ENCODE results near the gene PTPRN.
A peak's percentile ranks its signal among the peaks of the same experiment; 100 is the strongest.
"Not testable (repeated sequence)": the region's sequence is repeated elsewhere in the genome, so short reads cannot be mapped to it uniquely, and the experiment has no call there.

Gene PTPRN

DNA sequence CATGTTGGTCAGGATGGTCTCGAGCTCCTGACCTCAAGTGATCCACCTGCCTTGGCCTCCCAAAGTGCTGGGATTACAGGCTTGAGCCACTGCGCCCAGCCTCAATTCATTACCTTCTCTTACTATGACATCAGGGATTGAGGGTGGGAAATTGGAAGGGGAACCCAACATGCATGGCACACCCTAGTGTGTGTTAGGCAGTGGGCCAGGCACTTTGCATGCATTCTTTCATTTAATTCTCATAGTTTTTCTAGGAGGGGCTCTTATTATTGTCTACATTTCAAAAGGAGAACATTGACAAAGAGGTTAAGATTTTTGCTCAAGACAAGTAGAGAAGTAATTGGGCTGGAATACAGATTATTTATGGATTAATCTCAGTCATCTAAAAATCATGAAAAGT is 40.9 kb downstream of the PTPRN start:
- DNase-seq (ENCODE audit: low read depth) = no peak

- DNase-seq (ENCODE audit: low read depth) = no peak
These were observed 42.3 kb downstream of the PTPRN start for GRCh38 chr2:219266886-219267285.

GRCh38 chr2:219266232-219266631 is 43.0 kb downstream of the PTPRN start:
- no peak for DNase-seq (ENCODE audit: low read depth)

- DNase-seq (ENCODE audit: low read depth) = no peak
These were observed 48.0 kb downstream of the PTPRN start for GRCh38 chr2:219261024-219261855.

GRCh38 chr2:219258942-219259341 is 50.3 kb downstream of the PTPRN start:
- not testable (repeated sequence) for DNase-seq (ENCODE audit: low read depth)

DNA sequence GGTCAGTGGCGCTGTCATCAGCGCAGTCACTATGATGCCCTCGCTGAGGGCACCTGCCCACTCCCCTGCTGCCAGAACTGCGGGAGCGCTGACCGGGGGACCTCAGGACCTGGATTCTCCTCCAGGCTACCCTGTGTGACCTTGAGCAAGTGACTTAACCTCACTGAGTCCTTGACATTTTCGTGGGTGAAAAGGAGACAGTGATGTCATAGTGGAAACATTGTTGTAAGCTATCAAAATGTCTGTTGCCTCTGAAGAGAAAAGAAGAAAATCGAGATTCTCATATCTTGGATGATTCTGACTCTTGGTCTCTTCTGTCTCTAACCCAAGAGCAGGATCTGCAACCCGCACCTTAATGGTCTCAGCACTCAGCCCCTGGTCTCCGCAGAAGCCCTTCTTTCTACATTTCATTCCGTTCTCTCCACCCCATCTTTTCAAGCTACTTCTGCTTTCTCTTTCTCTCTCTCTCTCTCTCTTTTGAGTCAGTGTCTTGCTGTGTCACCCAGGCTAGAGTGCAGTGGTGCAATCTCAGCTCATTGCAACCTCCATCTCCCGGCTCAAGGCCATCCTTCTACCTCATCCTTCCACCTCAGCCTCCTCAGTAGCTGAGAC is 54.5 kb downstream of the PTPRN start:
- no peak for DNase-seq (ENCODE audit: low read depth)

DNA sequence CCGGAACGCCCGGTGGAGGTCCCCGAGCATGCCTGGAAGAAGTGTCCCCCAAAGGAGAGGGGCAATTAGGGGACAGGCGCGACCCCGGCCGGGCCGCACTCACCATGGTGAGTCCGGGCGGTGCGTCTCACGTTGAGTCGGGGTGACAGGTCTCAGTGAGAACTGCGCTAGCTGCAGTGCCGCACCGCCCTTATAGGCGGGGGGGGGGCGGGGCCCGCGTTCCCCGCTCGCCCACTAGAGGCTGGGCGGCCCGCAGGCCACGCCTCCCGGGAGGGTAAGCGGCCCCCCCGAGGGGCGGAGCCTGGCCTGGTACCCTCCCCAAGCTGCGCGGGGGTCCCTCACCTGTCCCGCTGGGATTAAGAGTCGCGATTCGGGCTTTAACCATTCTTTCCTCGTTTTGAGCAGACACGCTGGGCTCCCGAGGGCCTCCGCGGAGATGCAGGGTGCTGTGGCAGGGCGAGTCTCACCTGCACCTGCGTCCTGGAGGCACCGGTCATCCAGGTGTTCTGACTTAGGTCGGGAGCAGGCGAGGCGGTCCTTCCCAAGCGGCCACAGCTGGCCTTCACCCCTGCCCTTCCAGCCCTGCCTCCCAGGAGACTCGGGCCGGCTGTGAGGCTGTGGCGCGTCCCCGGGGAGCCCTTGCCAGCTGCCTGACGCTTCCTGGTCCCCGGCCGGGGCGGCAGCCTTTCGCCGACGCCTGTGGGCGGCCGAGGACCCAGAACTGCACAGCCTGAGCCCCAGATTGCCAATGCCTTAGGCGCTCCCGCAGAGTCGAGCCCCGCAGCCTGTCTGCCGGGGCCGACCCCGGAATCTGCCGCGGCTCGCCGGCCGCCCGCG is 55.2 kb downstream of the PTPRN start, which contains the start of gene TUBA4A:
TUBA4A (minus strand) TSS at position 166 of the 837 bp plus-strand sequence; CDS start at position 106, 60 bp downstream.
- DNase-seq (ENCODE audit: low read depth) = no peak

GRCh38 chr2:219252900-219253752 is 56.1 kb downstream of the PTPRN start, which contains the start of gene TUBA4B:
TSS of gene TUBA4B (plus strand) at chr2:219253243. CDS start at chr2:219253408, 165 bp downstream.
- DNase-seq (ENCODE audit: low read depth) = no peak

DNA sequence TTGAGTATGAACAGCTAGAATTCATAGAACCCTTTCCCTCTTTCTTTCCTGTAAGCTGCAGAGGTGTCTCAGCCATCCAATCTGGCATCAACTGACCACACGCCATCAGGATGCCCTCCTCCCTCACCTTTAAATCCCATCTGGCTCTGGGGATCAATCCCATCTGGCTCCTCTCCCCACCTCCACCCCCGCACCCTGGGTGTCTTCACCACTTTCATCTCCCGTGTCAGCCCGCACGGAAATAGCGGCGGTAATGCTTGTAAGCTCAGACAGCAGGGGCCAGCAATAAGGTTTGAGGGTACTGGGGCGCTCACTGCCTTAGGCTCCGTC is 56.7 kb downstream of the PTPRN start:
- DNase-seq (ENCODE audit: low read depth) = no peak

DNA sequence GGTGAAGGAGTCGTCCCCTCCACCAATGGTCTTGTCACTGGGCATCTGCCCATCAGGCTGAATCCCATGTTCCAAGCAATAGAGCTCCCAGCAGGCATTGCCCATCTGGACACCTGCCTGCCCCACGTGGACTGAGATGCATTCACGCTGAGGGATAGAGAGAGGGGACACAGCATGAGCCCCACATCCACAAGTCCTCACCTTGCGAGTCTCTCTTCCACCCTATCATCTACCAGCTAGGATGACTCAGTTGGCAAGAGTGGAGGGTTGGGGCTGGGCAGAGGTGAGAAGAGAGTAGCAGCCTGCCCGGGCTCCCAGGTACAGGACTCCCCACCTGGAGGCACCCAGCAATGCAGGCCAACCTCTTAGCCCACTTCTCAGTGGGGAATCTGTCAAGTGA is 57.1 kb downstream of the PTPRN start:
- no peak for DNase-seq (ENCODE audit: low read depth)

GRCh38 chr2:219251656-219252055 is 57.5 kb downstream of the PTPRN start:
- no peak for DNase-seq (ENCODE audit: low read depth)

- no peak for DNase-seq (ENCODE audit: low read depth)
These were observed 59.0 kb downstream of the PTPRN start for GRCh38 chr2:219250049-219250781.

- peak; percentile 54 for DNase-seq (ENCODE audit: low read depth)
These were observed 59.8 kb downstream of the PTPRN start for GRCh38 chr2:219249203-219249980.

- no peak for DNase-seq (ENCODE audit: low read depth)
These were observed 60.4 kb downstream of the PTPRN start for GRCh38 chr2:219248845-219249202.

GRCh38 chr2:219247678-219248642 is 61.2 kb downstream of the PTPRN start:
- no peak for DNase-seq (ENCODE audit: low read depth)

DNA sequence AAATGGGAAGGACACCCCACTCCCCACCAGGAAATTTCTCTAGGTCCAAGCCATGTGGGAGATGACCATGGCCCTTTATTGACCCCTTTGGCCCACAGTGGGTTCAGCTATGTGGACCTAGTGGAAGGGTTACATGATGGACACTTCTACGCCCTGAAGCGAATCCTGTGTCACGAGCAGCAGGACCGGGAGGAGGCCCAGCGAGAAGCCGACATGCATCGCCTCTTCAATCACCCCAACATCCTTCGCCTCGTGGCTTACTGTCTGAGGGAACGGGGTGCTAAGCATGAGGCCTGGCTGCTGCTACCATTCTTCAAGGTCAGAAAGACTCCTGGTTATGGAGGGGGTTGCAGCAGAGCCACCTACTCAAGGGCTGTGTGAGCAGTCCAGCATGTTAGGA is 62.6 kb downstream of the PTPRN start:
- DNase-seq (ENCODE audit: low read depth) = no peak

DNA sequence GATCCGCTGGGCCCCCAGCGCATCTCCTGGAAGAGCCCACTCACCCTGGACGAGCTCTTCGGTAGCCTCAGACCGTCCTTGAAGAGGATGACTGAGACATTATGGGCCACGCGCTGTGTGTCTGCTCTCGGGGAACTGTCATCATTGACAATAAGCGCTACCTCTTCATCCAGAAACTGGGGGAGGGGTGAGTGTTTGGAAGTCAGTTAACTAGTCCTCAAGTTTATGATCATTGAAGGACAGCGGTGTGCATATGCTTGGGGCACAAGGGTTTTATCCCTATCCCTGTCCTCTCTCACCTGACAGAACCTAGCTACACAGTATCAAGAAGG is 63.3 kb downstream of the PTPRN start:
- no peak for DNase-seq (ENCODE audit: low read depth)

DNA sequence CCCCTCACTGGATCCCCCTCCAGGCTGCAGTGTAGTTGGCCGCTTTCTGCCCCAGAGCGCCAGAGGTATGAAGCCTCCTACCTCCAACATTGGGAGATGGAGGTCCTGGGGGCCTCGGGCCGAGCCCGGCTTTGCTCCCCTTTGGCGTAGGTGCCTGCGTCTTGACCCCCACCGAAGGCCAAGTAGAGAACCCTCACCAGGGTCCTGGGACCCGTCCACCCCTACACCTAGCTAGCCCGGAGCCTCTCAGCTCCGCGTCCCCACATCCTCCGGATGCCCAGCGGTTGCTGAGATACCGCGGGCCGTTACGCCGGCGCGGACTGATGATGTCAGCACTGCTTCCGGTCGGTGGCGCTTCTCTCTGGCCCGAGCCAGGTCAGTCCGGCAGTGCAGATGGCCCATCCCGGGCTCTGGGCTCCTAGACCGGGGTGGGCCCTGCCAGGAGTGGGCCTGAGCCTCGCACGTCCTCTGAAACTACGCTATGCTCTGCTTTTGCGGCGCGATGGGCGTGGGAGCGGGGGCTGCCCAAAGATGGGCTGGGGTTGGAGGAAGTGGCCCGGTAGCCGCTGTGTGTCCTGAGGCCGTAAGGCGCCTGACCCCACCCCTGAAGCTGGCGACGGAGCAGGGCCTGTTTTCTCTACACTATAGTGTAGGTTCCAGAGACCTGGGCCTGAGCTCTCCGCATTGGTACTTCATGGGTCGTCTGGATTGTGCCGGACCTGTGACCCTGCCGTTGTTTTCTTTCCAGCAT is 63.9 kb downstream of the PTPRN start, which contains the start of the genes GLB1L and STK16:
GLB1L (minus strand) TSS at position 297 of the 751 bp plus-strand sequence. CDS start 1,871 bp downstream, outside the sequence.
STK16 (plus strand) TSS at position 332 of the 751 bp plus-strand sequence. CDS start 521 bp downstream, outside the sequence.
- DNase-seq (ENCODE audit: low read depth) = peak; percentile 65
